A673 (cell line): ENCODE data around the gene KCNQ1OT1. TPM values are rescaled to one million over a fixed set of nuclear protein-coding genes. Genes with fewer than 3 reads are reported as not detected.

ENCODE experiments used
- BruUV-seq: library from RNA; stranded (reverse); fragments of 400-500 nt; replicated peaks from 2 replicates; lab custom pipeline; 2021; lab: Mats Ljungman, UMichigan
- CTCF ChIA-PET: fragments of 300-600 bp; sonication (Branson Sonifier 250); formaldehyde crosslinking; loops from one replicate; lab custom pipeline; 2022; ENCODE audit warnings: antibody characterized with exemption; lab: Charles Lee
- POLR2A ChIA-PET: fragments of 300-600 bp; sonication (Branson Sonifier 250); formaldehyde crosslinking; loops from one replicate; lab custom pipeline; 2022; ENCODE audit warnings: antibody characterized with exemption; ENCODE audit not compliant: low non-redundant PET; lab: Charles Lee
- DNase-seq: peaks from one replicate; pipeline ENCODE4 v3.0.0-alpha.2; 2015; ENCODE audit warnings: low spot score
- H3K27ac ChIP-seq: fragments of 200-600 bp; sonication (generic); 2 replicates; pipeline ENCODE4 v1.5.1; 2016; ENCODE audit warnings: mixed run types, low read depth, mild to moderate bottlenecking, mixed read lengths, antibody characterized with exemption, low read length; ENCODE audit not compliant: poor library complexity, severe bottlenecking
- H3K27me3 ChIP-seq: fragments of 200-600 bp; sonication (generic); replicated peaks from 2 replicates; pipeline ENCODE4 v1.6.1; 2017; ENCODE audit warnings: mixed run types, low read depth, mild to moderate bottlenecking, mixed read lengths, antibody characterized with exemption, low read length; ENCODE audit not compliant: insufficient read depth, poor library complexity
- H3K36me3 ChIP-seq: fragments of 200-600 bp; sonication (generic); 2 replicates; pipeline ENCODE4 v1.6.1; 2016; ENCODE audit warnings: mixed run types, mild to moderate bottlenecking, mixed read lengths, antibody characterized with exemption, low read length; ENCODE audit not compliant: insufficient read depth, poor library complexity, severe bottlenecking
- H3K4me1 ChIP-seq: fragments of 200-600 bp; sonication (generic); 2 replicates; pipeline ENCODE4 v1.6.1; 2017; ENCODE audit warnings: mixed run types, mild to moderate bottlenecking, mixed read lengths, antibody characterized with exemption, low read length; ENCODE audit not compliant: insufficient read depth, poor library complexity, severe bottlenecking
- H3K4me3 ChIP-seq: fragments of 200-600 bp; sonication (generic); 2 replicates; pipeline ENCODE4 v1.5.1; 2016; ENCODE audit warnings: low read depth, mixed run types, mild to moderate bottlenecking, mixed read lengths, low read length; ENCODE audit not compliant: poor library complexity, severe bottlenecking
- H3K9me3 ChIP-seq: fragments of 200-600 bp; sonication (generic); 2 replicates; pipeline ENCODE4 v1.6.1; 2016; ENCODE audit warnings: mixed run types, low read depth, mild to moderate bottlenecking, mixed read lengths, antibody characterized with exemption, low read length; ENCODE audit not compliant: poor library complexity, severe bottlenecking
- CTCF ChIP-seq: fragments of 300-800, 200-600 bp; sonication (generic); conservative IDR thresholded peaks from 2 replicates; pipeline ENCODE4 v1.5.1; 2017; ENCODE audit warnings: low read depth, mild to moderate bottlenecking, antibody characterized with exemption, low read length, moderate library complexity, mixed read lengths
- EZH2 ChIP-seq: fragments of 200-600 bp; sonication (generic); IDR thresholded peaks from 2 replicates; pipeline ENCODE4 v1.6.1; 2017; ENCODE audit warnings: borderline replicate concordance, low read depth, mild to moderate bottlenecking, mixed read lengths, antibody characterized with exemption, low read length; ENCODE audit not compliant: poor library complexity, severe bottlenecking
- intact Hi-C: fragments of 100-400 bp; cut with micrococcal nuclease; formaldehyde crosslinking; loops from one replicate; pipeline ENCODE4 v1.10.0; 2022; ENCODE audit not compliant: unreplicated experiment
- total RNA-seq: library from RNA; stranded (reverse); gene quantifications from 2 replicates; pipeline ENCODE4 v1.2.3, GENCODE V29; 2021

The KCNQ1OT1 gene
- total RNA-seq, 1 experiment from 2014 or later: 4.0 TPM

- no peaks in the 10 kb centered on the region for H3K27me3 ChIP-seq
- no TSS peak for BruUV-seq
- no peak overlapping the region for H3K4me3 ChIP-seq
- intact Hi-C loops: no loop called here
- CTCF ChIA-PET: no interaction called here
- no peak overlapping the region for H3K27ac ChIP-seq
- H3K9me3 ChIP-seq: no peaks in the 10 kb centered on the region
- no peak for TF ChIP-seq EZH2
- no peak for TF ChIP-seq CTCF
- H3K36me3 ChIP-seq: no peaks in the 10 kb centered on the region
- no peaks in the 10 kb centered on the region for H3K4me1 ChIP-seq
- DNase-seq: no peak
- POLR2A ChIA-PET: no interaction called here
Measured at GRCh38 chr11:2586793-2587131, 113.0 kb downstream of the KCNQ1OT1 start.

- Histone ChIP-seq H3K4me3 (no peak overlapping the region), H3K9me3 (no peaks in the 10 kb centered on the region), H3K27ac (no peak overlapping the region), H3K36me3 (no peaks in the 10 kb centered on the region), H3K4me1 (no peaks in the 10 kb centered on the region), H3K27me3 (no peaks in the 10 kb centered on the region)
- no peak for TF ChIP-seq CTCF
- TF ChIP-seq EZH2: no peak
- POLR2A ChIA-PET: no interaction called here
- CTCF ChIA-PET: no interaction called here
- intact Hi-C loops: no loop called here
- BruUV-seq: no TSS peak
- peak; percentile 18 for DNase-seq
Measured at GRCh38 chr11:2586087-2586792, 113.6 kb downstream of the KCNQ1OT1 start.

- Histone ChIP-seq H3K27me3 (no peaks in the 10 kb centered on the region), H3K4me1 (no peaks in the 10 kb centered on the region), H3K4me3 (no peak overlapping the region), H3K36me3 (no peaks in the 10 kb centered on the region), H3K27ac (no peak overlapping the region), H3K9me3 (no peaks in the 10 kb centered on the region)
- ChIA-PET POLR2A (no interaction called here), CTCF (no interaction called here)
- TF ChIP-seq CTCF (no peak), EZH2 (no peak)
- DNase-seq: no peak
- intact Hi-C loops: no loop called here
- BruUV-seq: no TSS peak
Measured at GRCh38 chr11:2585566-2586086, 114.2 kb downstream of the KCNQ1OT1 start.
